ENCODE data around the gene NMNAT3.

NMNAT3 gene

GRCh38 chr3:139571711-139572110 is 106.1 kb downstream of the NMNAT3 start:
- Histone ChIP-seq H3K27me3 (ENCODE audit: insufficient read depth, low read depth) (no peaks in the 10 kb centered on the region), H3K4me3 (IDR thresholded peaks at IDR 0.05; ENCODE audit: insufficient read depth, low read depth, low read length) (no peak overlapping the region), H3K79me2 (ENCODE audit: insufficient read depth, low read depth) (no peaks in the 10 kb centered on the region), H3K4me1 (ENCODE audit: low read depth, poor library complexity, severe bottlenecking) (no peaks in the 10 kb centered on the region), H3K36me3 (ENCODE audit: insufficient read depth) (no peaks in the 10 kb centered on the region), H3K9ac (no peak overlapping the region), H4K20me1 (ENCODE audit: insufficient read depth) (no peaks in the 10 kb centered on the region), H2AFZ (ENCODE audit: low read depth) (no peak overlapping the region), H3K4me2 (no peak overlapping the region), H3K27ac (no peak overlapping the region)
- TF ChIP-seq, protein P1, sequence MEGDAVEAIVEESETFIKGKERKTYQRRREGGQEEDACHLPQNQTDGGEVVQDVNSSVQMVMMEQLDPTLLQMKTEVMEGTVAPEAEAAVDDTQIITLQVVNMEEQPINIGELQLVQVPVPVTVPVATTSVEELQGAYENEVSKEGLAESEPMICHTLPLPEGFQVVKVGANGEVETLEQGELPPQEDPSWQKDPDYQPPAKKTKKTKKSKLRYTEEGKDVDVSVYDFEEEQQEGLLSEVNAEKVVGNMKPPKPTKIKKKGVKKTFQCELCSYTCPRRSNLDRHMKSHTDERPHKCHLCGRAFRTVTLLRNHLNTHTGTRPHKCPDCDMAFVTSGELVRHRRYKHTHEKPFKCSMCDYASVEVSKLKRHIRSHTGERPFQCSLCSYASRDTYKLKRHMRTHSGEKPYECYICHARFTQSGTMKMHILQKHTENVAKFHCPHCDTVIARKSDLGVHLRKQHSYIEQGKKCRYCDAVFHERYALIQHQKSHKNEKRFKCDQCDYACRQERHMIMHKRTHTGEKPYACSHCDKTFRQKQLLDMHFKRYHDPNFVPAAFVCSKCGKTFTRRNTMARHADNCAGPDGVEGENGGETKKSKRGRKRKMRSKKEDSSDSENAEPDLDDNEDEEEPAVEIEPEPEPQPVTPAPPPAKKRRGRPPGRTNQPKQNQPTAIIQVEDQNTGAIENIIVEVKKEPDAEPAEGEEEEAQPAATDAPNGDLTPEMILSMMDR (conservative IDR thresholded peaks at IDR 0.05; ENCODE audit: low read depth, low read length): no peak

GRCh38 chr3:139564294-139564861 is 113.4 kb downstream of the NMNAT3 start:
- no peak overlapping the region for H2AFZ ChIP-seq (ENCODE audit: low read depth)
- TF ChIP-seq, protein P1 (conservative IDR thresholded peaks at IDR 0.05; ENCODE audit: low read depth, low read length): peak; percentile 55

DNA sequence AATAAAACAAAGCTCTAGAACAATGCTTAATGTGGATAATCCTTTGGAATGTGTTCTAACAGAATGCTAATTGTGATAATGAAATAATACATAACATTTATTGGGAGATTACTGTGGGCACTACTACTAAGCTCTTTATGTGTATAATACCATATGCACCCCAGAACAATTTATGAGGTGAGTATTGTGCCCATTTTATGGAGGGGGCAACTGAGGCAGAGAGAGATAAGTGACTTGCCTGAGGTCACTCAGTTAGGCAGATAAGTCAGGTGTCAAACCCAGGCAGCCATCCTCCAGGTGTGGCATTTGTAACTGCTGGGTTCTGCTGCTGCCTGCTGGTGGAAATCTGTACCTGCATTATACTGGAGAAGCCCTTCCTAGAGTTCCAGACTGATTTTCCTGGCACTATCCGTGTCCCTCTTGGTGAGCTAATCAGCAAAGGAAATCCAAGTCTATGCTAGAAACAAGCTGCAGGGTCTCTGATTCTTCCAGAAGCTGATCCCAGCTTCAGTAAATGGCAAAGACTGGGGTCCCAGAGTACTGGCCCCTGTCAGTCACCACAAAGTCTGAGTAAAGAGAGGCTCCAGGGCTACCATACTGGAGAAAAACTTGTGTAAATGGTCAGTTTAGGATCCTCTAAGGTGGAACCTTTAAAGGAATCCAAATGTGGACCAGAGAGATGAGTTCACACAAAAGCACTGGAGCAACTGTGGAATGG is 115.7 kb downstream of the NMNAT3 start:
- Histone ChIP-seq H3K4me1 (ENCODE audit: low read depth, poor library complexity, severe bottlenecking) (peaks cover 47% of the 10 kb centered on the region), H3K36me3 (ENCODE audit: insufficient read depth) (no peaks in the 10 kb centered on the region), H3K27ac (peak overlapping the region; percentile 93; the same call in 1 of the 2 replicates), H3K27me3 (ENCODE audit: insufficient read depth, low read depth) (no peaks in the 10 kb centered on the region), H4K20me1 (ENCODE audit: insufficient read depth) (no peaks in the 10 kb centered on the region), H3K4me3 (IDR thresholded peaks at IDR 0.05; ENCODE audit: insufficient read depth, low read depth, low read length) (no peak overlapping the region), H3K9ac (no peak overlapping the region), H3K4me2 (peak overlapping the region; percentile 79), H3K79me2 (ENCODE audit: insufficient read depth, low read depth) (no peaks in the 10 kb centered on the region), H2AFZ (ENCODE audit: low read depth) (no peak overlapping the region)
- TF ChIP-seq, protein P1 (conservative IDR thresholded peaks at IDR 0.05; ENCODE audit: low read depth, low read length): peak; percentile 98

More at GRCh38 chr3:139564294-139564861, 113.4 kb downstream of the NMNAT3 start:
- Histone ChIP-seq H3K4me1 (ENCODE audit: low read depth, poor library complexity, severe bottlenecking) (peaks cover 30% of the 10 kb centered on the region), H3K79me2 (ENCODE audit: insufficient read depth, low read depth) (no peaks in the 10 kb centered on the region), H4K20me1 (ENCODE audit: insufficient read depth) (no peaks in the 10 kb centered on the region), H3K27me3 (ENCODE audit: insufficient read depth, low read depth) (no peaks in the 10 kb centered on the region), H3K9ac (no peak overlapping the region), H3K4me3 (IDR thresholded peaks at IDR 0.05; ENCODE audit: insufficient read depth, low read depth, low read length) (no peak overlapping the region), H3K36me3 (ENCODE audit: insufficient read depth) (no peaks in the 10 kb centered on the region), H3K4me2 (no peak overlapping the region), H3K27ac (no peak overlapping the region)

- H4K20me1 ChIP-seq (ENCODE audit: insufficient read depth): no peaks in the 10 kb centered on the region
- peak overlapping the region; percentile 93 for H3K27ac ChIP-seq
Measured at GRCh38 chr3:139561255-139561817, 116.4 kb downstream of the NMNAT3 start.

More at GRCh38 chr3:139561255-139561817, 116.4 kb downstream of the NMNAT3 start:
- Histone ChIP-seq H3K27me3 (ENCODE audit: insufficient read depth, low read depth) (no peaks in the 10 kb centered on the region), H3K36me3 (ENCODE audit: insufficient read depth) (no peaks in the 10 kb centered on the region), H3K79me2 (ENCODE audit: insufficient read depth, low read depth) (no peaks in the 10 kb centered on the region), H3K4me1 (ENCODE audit: low read depth, poor library complexity, severe bottlenecking) (peaks cover 55% of the 10 kb centered on the region), H3K9ac (peak overlapping the region; percentile 60; the same call in 1 of the 2 replicates), H2AFZ (ENCODE audit: low read depth) (peak overlapping the region; percentile 27; the same call in 1 of the 2 replicates), H3K4me2 (peak overlapping the region; percentile 79), H3K4me3 (IDR thresholded peaks at IDR 0.05; ENCODE audit: insufficient read depth, low read depth, low read length) (no peak overlapping the region)
- TF ChIP-seq, protein P1 (conservative IDR thresholded peaks at IDR 0.05; ENCODE audit: low read depth, low read length): no peak
